IPS-18a (cell line): Measurements from ENCODE around the gene IRX6.

Experiments
- H3K27ac ChIP-seq: one replicate; pipeline ENCODE4 v1.5.1; 2013; ENCODE audit warnings: low read length
- H3K27me3 ChIP-seq: one replicate; pipeline ENCODE4 v1.6.1; 2013; ENCODE audit warnings: mild to moderate bottlenecking, low read length; ENCODE audit not compliant: control insufficient read depth, insufficient read depth
- H3K36me3 ChIP-seq: one replicate; pipeline ENCODE4 v1.6.1; 2013; ENCODE audit warnings: low read depth, low read length; ENCODE audit not compliant: control insufficient read depth
- H3K4me1 ChIP-seq: one replicate; pipeline ENCODE4 v1.6.1; 2013; ENCODE audit warnings: low read depth, low read length; ENCODE audit not compliant: control insufficient read depth
- H3K4me3 ChIP-seq: one replicate; pipeline ENCODE4 v1.5.1; 2013; ENCODE audit warnings: low read length
- H3K9ac ChIP-seq: one replicate; pipeline ENCODE4 v1.6.1; 2013; ENCODE audit warnings: mild to moderate bottlenecking, low read length, moderate library complexity
- H3K9me3 ChIP-seq: one replicate; pipeline ENCODE4 v1.6.1; 2013; ENCODE audit warnings: low read depth, low read length; ENCODE audit not compliant: control insufficient read depth

The IRX6 gene

GRCh38 chr16:55341681-55342080 is 17.7 kb downstream of the IRX6 start:
- H3K27ac ChIP-seq: no peak overlapping the region
- H3K36me3 ChIP-seq: no peaks in the 10 kb centered on the region
- H3K9me3 ChIP-seq: no peaks in the 10 kb centered on the region
- no peak overlapping the region for H3K4me3 ChIP-seq
- no peak overlapping the region for H3K9ac ChIP-seq
- H3K27me3 ChIP-seq: peaks cover 6% of the 10 kb centered on the region
- H3K4me1 ChIP-seq: no peaks in the 10 kb centered on the region

DNA sequence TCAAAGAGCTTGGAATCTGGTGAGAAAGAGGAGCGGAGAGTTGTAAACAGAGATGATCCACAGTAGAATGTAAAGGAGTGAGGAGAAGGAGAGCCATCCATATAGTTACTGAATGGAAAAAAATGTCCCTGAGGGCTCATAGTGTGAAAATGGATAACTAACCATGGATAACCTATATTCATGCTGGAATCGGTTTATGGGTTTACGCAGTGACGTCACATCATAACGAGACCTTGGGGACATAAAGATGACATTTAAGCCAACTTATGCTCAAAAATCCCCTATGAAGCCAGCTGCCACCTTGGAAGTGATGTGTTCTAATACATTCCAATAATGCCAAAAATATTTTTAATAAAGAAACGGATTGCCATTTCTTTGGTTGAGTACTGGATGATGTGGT is 22.5 kb downstream of the IRX6 start:
- Histone ChIP-seq H3K27me3 (no peaks in the 10 kb centered on the region), H3K9me3 (no peaks in the 10 kb centered on the region), H3K4me3 (no peak overlapping the region), H3K9ac (no peak overlapping the region), H3K36me3 (no peaks in the 10 kb centered on the region), H3K27ac (no peak overlapping the region), H3K4me1 (no peaks in the 10 kb centered on the region)

GRCh38 chr16:55349867-55350266 is 25.9 kb downstream of the IRX6 start:
- Histone ChIP-seq H3K27ac (no peak overlapping the region), H3K36me3 (no peaks in the 10 kb centered on the region), H3K4me1 (no peaks in the 10 kb centered on the region), H3K27me3 (no peaks in the 10 kb centered on the region), H3K4me3 (no peak overlapping the region), H3K9ac (no peak overlapping the region), H3K9me3 (no peaks in the 10 kb centered on the region)

DNA sequence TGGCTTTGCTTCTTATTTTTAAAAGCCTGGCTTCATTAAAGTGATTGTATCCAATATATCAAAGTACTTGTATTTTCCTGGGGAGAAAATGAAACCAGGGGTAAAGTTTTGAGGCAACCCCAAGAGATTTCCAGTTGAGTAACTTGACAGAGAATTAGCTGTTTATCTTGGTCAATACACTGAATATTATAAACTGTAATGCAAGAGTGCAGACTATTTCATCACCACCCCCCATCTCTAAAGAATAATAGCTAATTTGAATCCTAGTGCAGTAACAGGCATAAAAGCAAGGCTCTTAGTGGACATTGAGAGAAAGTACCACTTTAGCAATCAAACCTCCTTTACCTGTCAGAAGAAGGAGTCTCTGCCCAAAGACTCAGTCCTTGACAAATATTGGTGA is 27.0 kb downstream of the IRX6 start:
- no peaks in the 10 kb centered on the region for H3K36me3 ChIP-seq
- H3K27ac ChIP-seq: no peak overlapping the region
- H3K27me3 ChIP-seq: no peaks in the 10 kb centered on the region
- no peak overlapping the region for H3K4me3 ChIP-seq
- H3K4me1 ChIP-seq: no peaks in the 10 kb centered on the region
- H3K9me3 ChIP-seq: no peaks in the 10 kb centered on the region
- H3K9ac ChIP-seq: no peak overlapping the region

GRCh38 chr16:55351936-55352335 is 27.9 kb downstream of the IRX6 start:
- H3K9ac ChIP-seq: no peak overlapping the region
- no peaks in the 10 kb centered on the region for H3K9me3 ChIP-seq
- no peak overlapping the region for H3K4me3 ChIP-seq
- H3K36me3 ChIP-seq: no peaks in the 10 kb centered on the region
- no peaks in the 10 kb centered on the region for H3K27me3 ChIP-seq
- H3K4me1 ChIP-seq: no peaks in the 10 kb centered on the region
- H3K27ac ChIP-seq: no peak overlapping the region

DNA sequence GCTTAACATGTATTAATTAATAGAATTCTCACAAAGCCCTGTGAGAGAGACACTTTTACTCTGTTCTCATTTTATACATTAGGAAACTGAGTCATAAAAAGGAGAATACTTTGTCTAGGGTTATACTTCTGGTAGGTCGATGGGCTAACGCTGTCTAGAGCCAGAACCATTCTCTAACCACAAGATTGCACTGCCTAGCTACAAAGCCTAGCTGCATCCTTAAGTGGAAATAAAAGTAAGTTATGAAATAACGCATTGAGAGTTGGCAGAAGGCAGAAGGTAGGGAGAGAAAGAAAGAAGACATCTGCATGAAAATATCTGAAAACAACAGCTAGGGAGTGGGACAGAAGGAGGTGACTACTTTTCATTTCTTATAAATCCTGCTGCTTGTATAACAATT is 33.2 kb downstream of the IRX6 start:
- Histone ChIP-seq H3K27me3 (no peaks in the 10 kb centered on the region), H3K9me3 (no peaks in the 10 kb centered on the region)

DNA sequence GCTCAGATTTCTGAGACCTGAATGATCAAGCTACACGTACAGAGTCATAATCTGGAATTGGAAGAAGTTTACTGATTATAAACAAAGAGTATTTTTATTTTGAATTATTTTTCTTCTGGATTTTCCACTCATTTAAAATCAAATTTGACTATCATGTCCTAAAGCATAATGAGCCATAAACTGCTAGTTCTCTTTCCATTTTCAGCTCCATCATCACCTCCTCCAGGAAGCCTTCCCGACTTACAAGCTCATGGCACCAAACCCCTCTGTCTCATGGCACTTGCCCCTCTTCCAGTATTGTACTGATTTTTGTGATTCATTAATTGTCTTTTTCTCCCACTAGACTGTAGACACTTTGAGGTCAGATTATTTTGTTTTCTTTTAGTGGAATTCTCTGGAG is 35.9 kb downstream of the IRX6 start:
- no peaks in the 10 kb centered on the region for H3K27me3 ChIP-seq
- H3K9me3 ChIP-seq: no peaks in the 10 kb centered on the region
- no peaks in the 10 kb centered on the region for H3K4me1 ChIP-seq
- H3K27ac ChIP-seq: no peak overlapping the region
- no peak overlapping the region for H3K9ac ChIP-seq
- no peaks in the 10 kb centered on the region for H3K36me3 ChIP-seq
- no peak overlapping the region for H3K4me3 ChIP-seq

More for the DNA sequence above, 33.2 kb downstream of the IRX6 start:
- Histone ChIP-seq H3K9ac (no peak overlapping the region), H3K36me3 (no peaks in the 10 kb centered on the region), H3K4me1 (no peaks in the 10 kb centered on the region), H3K4me3 (no peak overlapping the region), H3K27ac (no peak overlapping the region)

DNA sequence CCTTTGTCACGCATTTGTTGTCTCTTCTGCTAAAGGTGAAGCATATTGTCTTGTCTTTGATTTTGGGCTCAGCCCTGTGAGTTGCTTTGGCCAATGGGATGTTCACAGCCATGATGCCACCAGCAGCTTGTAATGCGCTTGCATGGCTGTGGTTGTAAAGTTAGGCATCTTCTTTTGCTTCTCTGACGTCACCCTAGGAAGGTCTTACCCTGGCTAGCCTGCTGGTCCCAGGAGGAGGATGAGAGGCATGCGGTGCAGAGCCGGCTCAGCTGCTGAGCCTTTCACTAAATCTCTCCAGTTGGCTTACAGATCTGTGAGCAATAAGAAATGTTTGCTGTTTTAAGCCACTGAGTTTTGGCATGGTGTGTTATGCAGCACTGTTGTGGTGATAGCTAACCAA is 40.8 kb downstream of the IRX6 start:
- H3K4me3 ChIP-seq: no peak overlapping the region
- H3K4me1 ChIP-seq: no peaks in the 10 kb centered on the region
- H3K9ac ChIP-seq: no peak overlapping the region
- H3K9me3 ChIP-seq: no peaks in the 10 kb centered on the region
- H3K27me3 ChIP-seq: peaks cover 3% of the 10 kb centered on the region
- H3K27ac ChIP-seq: no peak overlapping the region
- H3K36me3 ChIP-seq: no peaks in the 10 kb centered on the region

DNA sequence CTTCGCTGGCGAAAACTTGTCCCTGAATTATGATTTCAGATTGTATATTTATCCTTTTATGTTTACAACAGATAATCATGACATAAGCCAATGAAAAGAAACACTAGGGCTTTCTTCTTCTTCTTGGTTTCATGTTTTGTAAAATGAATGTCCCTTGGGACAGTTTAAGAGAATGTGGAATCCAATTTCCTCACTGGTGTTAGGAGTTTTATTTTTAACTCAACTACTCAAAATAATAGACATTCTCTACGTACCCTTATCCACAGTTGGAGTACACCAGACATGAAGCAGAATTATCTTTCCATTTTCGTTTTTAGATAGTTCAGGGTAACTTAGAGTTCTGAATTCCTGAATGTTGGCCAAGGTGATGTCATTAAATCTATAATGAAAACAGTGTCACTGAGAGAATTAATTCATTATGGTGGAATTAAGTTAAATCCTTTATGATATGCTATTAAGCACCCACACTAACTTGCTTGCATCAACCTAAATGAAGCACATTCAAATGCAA is 43.4 kb downstream of the IRX6 start:
- H3K9ac ChIP-seq: no peak overlapping the region
- H3K4me3 ChIP-seq: no peak overlapping the region
- H3K27me3 ChIP-seq: peaks cover 19% of the 10 kb centered on the region

GRCh38 chr16:55367866-55368603 is 44.0 kb downstream of the IRX6 start:
- H3K9me3 ChIP-seq: no peaks in the 10 kb centered on the region
- no peak overlapping the region for H3K4me3 ChIP-seq
- H3K27me3 ChIP-seq: peaks cover 19% of the 10 kb centered on the region
- no peak overlapping the region for H3K27ac ChIP-seq
- no peak overlapping the region for H3K9ac ChIP-seq
- peaks cover 12% of the 10 kb centered on the region for H3K4me1 ChIP-seq
- H3K36me3 ChIP-seq: no peaks in the 10 kb centered on the region

More for the DNA sequence above, 43.4 kb downstream of the IRX6 start:
- peaks cover 11% of the 10 kb centered on the region for H3K4me1 ChIP-seq
- no peaks in the 10 kb centered on the region for H3K36me3 ChIP-seq
- H3K9me3 ChIP-seq: no peaks in the 10 kb centered on the region
- no peak overlapping the region for H3K27ac ChIP-seq

DNA sequence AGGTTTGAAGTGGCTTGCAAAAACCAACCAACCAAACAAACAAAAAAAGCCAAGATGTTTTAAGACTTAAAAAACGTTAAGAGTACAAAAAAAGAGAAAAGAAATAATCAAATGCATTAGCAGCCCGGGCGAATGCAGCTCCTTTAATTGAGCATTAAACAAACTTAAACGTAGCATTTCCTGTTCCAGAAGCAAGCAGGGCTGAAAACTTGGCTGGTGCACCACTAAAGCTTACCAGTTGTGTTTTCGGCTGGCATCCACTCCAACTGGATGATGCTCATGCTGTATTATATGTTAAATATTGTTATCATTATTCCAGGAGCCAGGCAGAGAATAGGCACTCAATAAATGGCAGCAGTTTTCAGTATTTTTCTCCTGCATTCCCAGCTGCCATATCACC is 45.1 kb downstream of the IRX6 start:
- H3K27me3 ChIP-seq: peaks cover 19% of the 10 kb centered on the region

More for the DNA sequence above, 45.1 kb downstream of the IRX6 start:
- Histone ChIP-seq H3K9me3 (no peaks in the 10 kb centered on the region), H3K4me1 (peaks cover 22% of the 10 kb centered on the region), H3K9ac (no peak overlapping the region), H3K4me3 (no peak overlapping the region), H3K36me3 (no peaks in the 10 kb centered on the region), H3K27ac (no peak overlapping the region)
